HepG2 (cell line): ENCODE results near the gene LRRC70.

Experiments
- CTCF ChIP-seq: sonication (generic); formaldehyde crosslinking; IDR thresholded peaks from 2 replicates; pipeline ENCODE4 v1.5.0; 2020; ENCODE audit warnings: mild to moderate bottlenecking, missing genetic modification reagents, moderate library complexity
- MZF1 ChIP-seq: sonication (generic); formaldehyde crosslinking; IDR thresholded peaks from 2 replicates; pipeline ENCODE4 v1.8.1; 2023; ENCODE audit warnings: mild to moderate bottlenecking, missing genetic modification reagents, borderline replicate concordance
- NFATC3 ChIP-seq: sonication (generic); formaldehyde crosslinking; IDR thresholded peaks from 2 replicates; pipeline ENCODE4 v1.5.1; 2020; ENCODE audit warnings: mild to moderate bottlenecking, missing genetic modification reagents
- NR0B2 ChIP-seq: sonication (generic); formaldehyde crosslinking; IDR thresholded peaks from 2 replicates; pipeline ENCODE4 v1.4.0; 2020; ENCODE audit warnings: mild to moderate bottlenecking, missing genetic modification reagents
- PAF1 ChIP-seq: IDR thresholded peaks from 2 replicates; pipeline ENCODE4 v1.6.1; 2016; ENCODE audit warnings: missing genetic modification reagents, missing compliant biosample characterization
- POLR2A ChIP-seq, 2 experiments: IDR thresholded peaks; 2 replicates each; pipeline ENCODE4 v1.6.1; 2011; ENCODE audit warnings: low read depth in 2 of 2, low read length in 2 of 2, mild to moderate bottlenecking in 1 of 2, moderate library complexity in 1 of 2; ENCODE audit not compliant: insufficient read depth in 1 of 2
- SMAD3 ChIP-seq: sonication (generic); formaldehyde crosslinking; IDR thresholded peaks from 2 replicates; pipeline ENCODE4 v1.4.0; 2020; ENCODE audit warnings: missing genetic modification reagents
- ZNF282 ChIP-seq: fragments of 450-650 bp; IDR thresholded peaks from 2 replicates; pipeline ENCODE4 v1.6.1; 2018; ENCODE audit not compliant: partially characterized antibody
- ZNF367 ChIP-seq: sonication (generic); formaldehyde crosslinking; IDR thresholded peaks from 2 replicates; pipeline ENCODE4 v1.4.0; 2020; ENCODE audit warnings: missing genetic modification reagents, borderline replicate concordance
- ZNF468 ChIP-seq: sonication (generic); formaldehyde crosslinking; IDR thresholded peaks from 2 replicates; pipeline ENCODE4 v1.8.0; 2022; ENCODE audit warnings: mild to moderate bottlenecking, moderate library complexity, missing genetic modification reagents

- TF ChIP-seq PAF1, result no peak
- TF ChIP-seq NFATC3 (CRISPR knock-in tag), result no peak
- TF ChIP-seq ZNF468 (CRISPR knock-in tag), result no peak
- no peak for TF ChIP-seq SMAD3 (CRISPR knock-in tag)
- no peak for TF ChIP-seq POLR2A (IDR thresholded peaks at IDR 0.05; ENCODE audit: insufficient read depth in 1 of 2, low read depth in 2 of 2, low read length in 2 of 2)
- no peak for TF ChIP-seq MZF1 (CRISPR knock-in tag)
- TF ChIP-seq CTCF (CRISPR knock-in tag), result no peak
- no peak for TF ChIP-seq NR0B2 (CRISPR knock-in tag)
- TF ChIP-seq ZNF367 (CRISPR knock-in tag), result no peak
- no peak for TF ChIP-seq ZNF282
These were observed 42.1 kb downstream of the LRRC70 start for GRCh38 chr5:62620761-62621160.
